Measurements from ENCODE around the gene USP30. TPM values are rescaled to one million over a fixed set of nuclear protein-coding genes. Genes with fewer than 3 reads are reported as not detected.
A peak's percentile ranks its signal among the peaks of the same experiment; 100 is the strongest.

USP30 gene
- total and polyA plus RNA-seq, 7 experiments from 2014 or later = 7.8 to 15.7 (median 12.9) TPM

- peak overlapping the region; percentile 62 for H3K4me3 ChIP-seq (ENCODE audit: low read length)
- H3K4me1 ChIP-seq (ENCODE audit: control insufficient read depth in 2 of 2, insufficient read depth in 2 of 2, low read length in 2 of 2) = peaks cover 18% of the 10 kb centered on the region in 2 donors
- ATAC-seq (no peak), DNase-seq (no peak)
- H3K9me3 Mint-ChIP-seq = peaks cover 0 to 1% (median 0%) of the 10 kb centered on the region in 11 donors
- H3K4me1 Mint-ChIP-seq = peaks cover 21 to 37% (median 34%) of the 10 kb centered on the region in 7 donors
- peak overlapping the region; percentile 80 to 93 (median 90) for H3K4me3 Mint-ChIP-seq
- H3K27ac ChIP-seq (ENCODE audit: low read depth, low read length) = peak overlapping the region; percentile 76
- peaks cover 0 to 13% (median 4%) of the 10 kb centered on the region in 5 donors for H3K36me3 Mint-ChIP-seq
- no peaks in the 10 kb centered on the region for H3K27me3 Mint-ChIP-seq
- peaks cover 0 to 34% (median 0%) of the 10 kb centered on the region in 3 experiments for H3K36me3 ChIP-seq (ENCODE audit: control insufficient read depth in 2 of 3, insufficient read depth in 3 of 3, low read length in 3 of 3)
- peak overlapping the region; percentile 88 to 96 (median 93) for H3K27ac Mint-ChIP-seq
- CTCF ChIA-PET = interaction anchor here (0.9 to 2.1 kb wide), 5 partner anchors 38 to 428 kb away, joined by 3 to 10 read pairs (median 5); no protein-coding TSS in a partner anchor
- H3K27me3 ChIP-seq (ENCODE audit: control insufficient read depth in 2 of 2, insufficient read depth in 2 of 2, low read length in 2 of 2) = no peaks in the 10 kb centered on the region
- no peaks in the 10 kb centered on the region for H3K9me3 ChIP-seq (ENCODE audit: control insufficient read depth in 2 of 3, low read length in 3 of 3)
- POLR2A ChIA-PET = interaction anchor here (0.5 to 2.3 kb wide), 7 partner anchors 19 to 1195 kb away, joined by 3 to 8 read pairs (median 3); partner anchors contain the start of genes SSH1 and USP30
- intact Hi-C loops (cut with micrococcal nuclease) = loop anchor here (1.0 to 10.0 kb wide), 16 partner anchors 19 to 1522 kb away; partner anchors contain the start of genes SSH1 (in 2 of the 2), CORO1C (in 1 of the 2), FAM222A (in 1 of the 2) and TCTN1 (in 1 of the 2)
Measured at GRCh38 chr12:109092497-109093021, 40.2 kb downstream of the USP30 start.

GRCh38 chr12:109093022-109093918 is 40.9 kb downstream of the USP30 start, which contains the start of gene ALKBH2:
Gene ALKBH2, minus strand, starts transcription at chr12:109093472. Its CDS starts 686 bp downstream, at chr12:109092786.
- peak within 1 kb of the TSS; percentile 80 to 93 (median 90) for H3K4me3 Mint-ChIP-seq
- H3K27me3 ChIP-seq (ENCODE audit: control insufficient read depth in 2 of 2, insufficient read depth in 2 of 2, low read length in 2 of 2) = no peaks in the 10 kb centered on the region
- ATAC-seq = peak; percentile 87
- H3K36me3 Mint-ChIP-seq = peaks cover 0 to 10% (median 4%) of the 10 kb centered on the region in 5 donors
- peak within 1 kb of the TSS; percentile 88 to 96 (median 93) for H3K27ac Mint-ChIP-seq
- ChIA-PET POLR2A (interaction anchor here (0.6 to 2.3 kb wide), 4 partner anchors 19 to 410 kb away, joined by 3 to 8 read pairs (median 3); partner anchors contain the start of gene SSH1), CTCF (interaction anchor here (0.9 to 2.1 kb wide), 8 partner anchors 8 to 429 kb away, joined by 3 to 10 read pairs (median 4); no protein-coding TSS in a partner anchor)
- H3K4me1 ChIP-seq (ENCODE audit: control insufficient read depth in 2 of 2, insufficient read depth in 2 of 2, low read length in 2 of 2) = peaks cover 18% of the 10 kb centered on the region in 2 donors
- no peaks in the 10 kb centered on the region for H3K27me3 Mint-ChIP-seq
- DNase-seq = peak; percentile 91 to 96 (median 93)
- peaks cover 0 to 29% (median 0%) of the 10 kb centered on the region in 3 experiments for H3K36me3 ChIP-seq (ENCODE audit: control insufficient read depth in 2 of 3, insufficient read depth in 3 of 3, low read length in 3 of 3)
- H3K9me3 Mint-ChIP-seq = peaks cover 0 to 1% (median 0%) of the 10 kb centered on the region in 11 donors
- H3K4me3 ChIP-seq (ENCODE audit: low read length) = peak within 1 kb of the TSS; percentile 62
- H3K4me1 Mint-ChIP-seq = peaks cover 23 to 43% (median 36%) of the 10 kb centered on the region in 7 donors
- peak within 1 kb of the TSS; percentile 76 for H3K27ac ChIP-seq (ENCODE audit: low read depth, low read length)
- no peaks in the 10 kb centered on the region for H3K9me3 ChIP-seq (ENCODE audit: control insufficient read depth in 2 of 3, low read length in 3 of 3)
- intact Hi-C loops (cut with micrococcal nuclease) = loop anchor here (1.0 to 10.0 kb wide), 16 partner anchors 18 to 1522 kb away; partner anchors contain the start of genes SSH1 (in 2 of the 2), CORO1C (in 1 of the 2), FAM222A (in 1 of the 2) and TCTN1 (in 1 of the 2)

GRCh38 chr12:109097140-109097434 is 44.7 kb downstream of the USP30 start:
- ChIA-PET POLR2A (no interaction called here), CTCF (no interaction called here)
- DNase-seq = no peak
- peaks cover 0 to 9% (median 0%) of the 10 kb centered on the region in 3 experiments for H3K36me3 ChIP-seq (ENCODE audit: control insufficient read depth in 2 of 3, insufficient read depth in 3 of 3, low read length in 3 of 3)
- Mint-ChIP-seq H3K27ac (no peak overlapping the region), H3K27me3 (no peaks in the 10 kb centered on the region), H3K36me3 (peaks cover 0 to 21% (median 3%) of the 10 kb centered on the region in 5 donors), H3K4me1 (peaks cover 32 to 55% (median 49%) of the 10 kb centered on the region in 7 donors), H3K4me3 (peak overlapping the region in 7 of 10 donors; percentile 6 to 90 (median 85)), H3K9me3 (no peaks in the 10 kb centered on the region)
- H3K27me3 ChIP-seq (ENCODE audit: control insufficient read depth in 2 of 2, insufficient read depth in 2 of 2, low read length in 2 of 2) = no peaks in the 10 kb centered on the region
- H3K9me3 ChIP-seq (ENCODE audit: control insufficient read depth in 2 of 3, low read length in 3 of 3) = no peaks in the 10 kb centered on the region
- H3K4me3 ChIP-seq (ENCODE audit: low read length) = no peak overlapping the region
- no peak overlapping the region for H3K27ac ChIP-seq (ENCODE audit: low read depth, low read length)
- ATAC-seq = no peak
- intact Hi-C loops (cut with micrococcal nuclease) = loop anchor here (1.0 to 10.0 kb wide), 7 partner anchors 213 to 1518 kb away; partner anchors contain the start of genes ANKRD13A (in 1 of the 2), CORO1C (in 1 of the 2), GIT2 (in 1 of the 2) and SART3 (in 1 of the 2)
- H3K4me1 ChIP-seq (ENCODE audit: control insufficient read depth in 2 of 2, insufficient read depth in 2 of 2, low read length in 2 of 2) = peaks cover 28 to 30% of the 10 kb centered on the region in 2 donors

DNA sequence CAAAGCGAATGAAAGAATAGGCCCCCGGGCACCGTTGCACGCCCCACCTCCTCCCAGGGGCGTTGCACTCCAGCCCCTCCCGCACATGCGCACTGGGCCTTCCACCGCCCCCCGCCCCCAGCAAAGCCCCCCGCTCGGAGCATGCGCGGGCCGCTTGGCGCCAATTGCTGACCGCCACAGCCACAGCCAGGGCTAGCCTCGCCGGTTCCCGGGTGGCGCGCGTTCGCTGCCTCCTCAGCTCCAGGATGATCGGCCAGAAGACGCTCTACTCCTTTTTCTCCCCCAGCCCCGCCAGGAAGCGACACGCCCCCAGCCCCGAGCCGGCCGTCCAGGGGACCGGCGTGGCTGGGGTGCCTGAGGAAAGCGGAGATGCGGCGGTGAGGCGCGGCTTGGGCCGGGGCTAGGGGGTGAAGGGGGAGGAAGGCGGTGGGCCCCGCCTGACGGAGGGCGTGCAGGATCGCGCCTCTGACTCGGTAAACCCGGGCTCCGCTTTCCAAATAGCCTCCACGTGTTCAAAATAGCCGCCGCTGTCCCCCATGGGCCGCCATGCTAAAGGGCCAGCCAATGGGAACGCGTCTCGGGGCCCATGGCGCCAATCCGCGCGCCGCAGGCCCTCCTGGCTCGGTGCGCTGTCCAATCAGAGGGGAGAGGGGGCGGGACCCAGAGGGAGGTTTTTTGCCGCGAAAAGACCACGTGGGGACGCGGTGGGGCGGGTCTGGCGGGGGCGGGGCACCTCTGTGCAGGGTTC is 45.2 kb downstream of the USP30 start, which contains the start of gene UNG:
UNG (plus strand) TSS at position 163 of the 748 bp plus-strand sequence; CDS start at position 246, 83 bp downstream.
- peaks cover 27 to 50% (median 44%) of the 10 kb centered on the region in 7 donors for H3K4me1 Mint-ChIP-seq
- POLR2A ChIA-PET = interaction anchor here (1.1 to 1.2 kb wide), 2 partner anchors 13 to 14 kb away, joined by 3 to 7 read pairs; no protein-coding TSS in a partner anchor

DNA sequence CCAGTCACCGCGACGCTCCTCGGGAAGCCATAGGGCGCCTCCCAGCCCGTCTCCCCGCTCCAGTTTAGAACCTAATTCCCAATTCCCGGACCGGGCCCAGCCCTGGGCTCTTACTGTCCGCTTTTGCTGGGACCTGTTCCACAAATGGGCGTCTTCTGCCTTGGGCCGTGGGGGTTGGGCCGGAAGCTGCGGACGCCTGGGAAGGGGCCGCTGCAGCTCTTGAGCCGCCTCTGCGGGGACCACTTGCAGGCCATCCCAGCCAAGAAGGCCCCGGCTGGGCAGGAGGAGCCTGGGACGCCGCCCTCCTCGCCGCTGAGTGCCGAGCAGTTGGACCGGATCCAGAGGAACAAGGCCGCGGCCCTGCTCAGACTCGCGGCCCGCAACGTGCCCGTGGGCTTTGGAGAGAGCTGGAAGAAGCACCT is 45.8 kb downstream of the USP30 start:
- Histone ChIP-seq H3K4me3 (ENCODE audit: low read length) (peak overlapping the region; percentile 71), H3K4me1 (ENCODE audit: control insufficient read depth in 2 of 2, insufficient read depth in 2 of 2, low read length in 2 of 2) (peaks cover 19 to 20% of the 10 kb centered on the region in 2 donors), H3K27ac (ENCODE audit: low read depth, low read length) (peak overlapping the region; percentile 75), H3K9me3 (ENCODE audit: control insufficient read depth in 2 of 3, low read length in 3 of 3) (no peaks in the 10 kb centered on the region), H3K27me3 (ENCODE audit: control insufficient read depth in 2 of 2, insufficient read depth in 2 of 2, low read length in 2 of 2) (no peaks in the 10 kb centered on the region), H3K36me3 (ENCODE audit: control insufficient read depth in 2 of 3, insufficient read depth in 3 of 3, low read length in 3 of 3) (peaks cover 0 to 19% (median 0%) of the 10 kb centered on the region in 3 experiments)
- H3K4me1 Mint-ChIP-seq = peaks cover 21 to 44% (median 38%) of the 10 kb centered on the region in 7 donors
- DNase-seq (no peak), ATAC-seq (peak; percentile 26)
- POLR2A ChIA-PET = interaction anchor here (1.0 to 1.2 kb wide), 4 partner anchors 12 to 240 kb away, joined by 3 to 7 read pairs (median 3); partner anchors contain the start of gene USP30
- peak overlapping the region; percentile 22 to 88 (median 74) for H3K27ac Mint-ChIP-seq
- H3K9me3 Mint-ChIP-seq = no peaks in the 10 kb centered on the region
- H3K36me3 Mint-ChIP-seq = peaks cover 0 to 22% (median 3%) of the 10 kb centered on the region in 5 donors
- no peaks in the 10 kb centered on the region for H3K27me3 Mint-ChIP-seq
- CTCF ChIA-PET = no interaction called here
- H3K4me3 Mint-ChIP-seq = peak overlapping the region; percentile 84 to 90 (median 88)
- intact Hi-C loops (cut with micrococcal nuclease) = loop anchor here (1.0 to 10.0 kb wide), 16 partner anchors 13 to 1517 kb away; partner anchors contain the start of genes FICD (in 2 of the 2), ANKRD13A (in 1 of the 2), CORO1C (in 1 of the 2) and GIT2 (in 1 of the 2)

More for the DNA sequence above, 45.2 kb downstream of the USP30 start, which contains the start of gene UNG:
- DNase-seq (peak; percentile 91 to 97 (median 95)), ATAC-seq (peak; percentile 92)
- Histone ChIP-seq H3K4me1 (ENCODE audit: control insufficient read depth in 2 of 2, insufficient read depth in 2 of 2, low read length in 2 of 2) (peaks cover 23 to 25% of the 10 kb centered on the region in 2 donors), H3K9me3 (ENCODE audit: control insufficient read depth in 2 of 3, low read length in 3 of 3) (no peaks in the 10 kb centered on the region), H3K27ac (ENCODE audit: low read depth, low read length) (peak within 1 kb of the TSS; percentile 75), H3K27me3 (ENCODE audit: control insufficient read depth in 2 of 2, insufficient read depth in 2 of 2, low read length in 2 of 2) (no peaks in the 10 kb centered on the region), H3K36me3 (ENCODE audit: control insufficient read depth in 2 of 3, insufficient read depth in 3 of 3, low read length in 3 of 3) (peaks cover 0 to 13% (median 0%) of the 10 kb centered on the region in 3 experiments), H3K4me3 (ENCODE audit: low read length) (peak within 1 kb of the TSS; percentile 71)
- H3K4me3 Mint-ChIP-seq = peak within 1 kb of the TSS; percentile 84 to 90 (median 88)
- no peaks in the 10 kb centered on the region for H3K9me3 Mint-ChIP-seq
- no peaks in the 10 kb centered on the region for H3K27me3 Mint-ChIP-seq
- peak within 1 kb of the TSS; percentile 22 to 88 (median 74) for H3K27ac Mint-ChIP-seq
- peaks cover 0 to 22% (median 3%) of the 10 kb centered on the region in 5 donors for H3K36me3 Mint-ChIP-seq
- CTCF ChIA-PET = no interaction called here
- intact Hi-C loops (cut with micrococcal nuclease) = loop anchor here (1.0 to 10.0 kb wide), 17 partner anchors 14 to 1517 kb away; partner anchors contain the start of genes FICD (in 2 of the 2), SART3 (in 2 of the 2), ANKRD13A (in 1 of the 2) and CORO1C (in 1 of the 2)

All from naive thymus-derived CD4-positive, alpha-beta T cell (primary cell).